ENCODE measurements around the gene TBC1D8.

TBC1D8 gene

DNA sequence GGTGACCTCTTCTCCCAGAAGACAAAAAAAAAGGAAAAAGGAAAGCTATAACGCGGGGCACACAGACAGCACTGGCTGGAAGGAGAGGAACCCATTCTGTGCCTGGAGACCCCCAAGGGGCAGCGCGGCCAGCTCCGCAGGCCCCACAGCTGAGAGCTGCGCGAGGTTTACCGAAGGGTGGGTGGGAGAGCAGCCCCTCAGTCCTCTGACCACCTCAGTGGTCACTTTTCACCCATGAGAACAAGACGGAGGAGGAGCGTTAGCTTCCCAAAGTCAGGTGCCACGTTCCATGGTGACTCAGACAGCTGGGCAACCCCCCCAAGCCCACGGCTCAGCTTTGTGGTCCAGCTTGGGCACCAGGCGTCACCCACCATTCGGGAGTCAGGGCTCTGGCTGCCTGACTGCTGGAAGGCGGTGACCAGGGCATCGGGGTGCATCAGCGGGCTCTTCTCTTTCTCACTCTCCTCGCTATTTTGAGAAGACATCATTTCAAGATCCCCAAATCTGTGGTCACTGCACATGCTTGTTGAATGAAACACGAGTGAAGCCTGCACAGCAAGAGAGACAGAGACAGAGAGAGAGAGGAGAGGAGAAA lies 113.9 kb downstream of the TBC1D8 start:
- Histone ChIP-seq H3K27me3 (replicated peaks; ENCODE audit: control insufficient read depth, insufficient read depth, low read length) (no peaks in the 10 kb centered on the region), H3K9ac (ENCODE audit: low read length) (no peak overlapping the region), H3K36me3 (ENCODE audit: control insufficient read depth, insufficient read depth, low read length, severe bottlenecking) (peaks cover 62% of the 10 kb centered on the region), H3K9me3 (ENCODE audit: control insufficient read depth, low read length) (no peaks in the 10 kb centered on the region), H3K4me3 (ENCODE audit: low read length) (no peak overlapping the region), H3K4me1 (ENCODE audit: control insufficient read depth, insufficient read depth, low read length) (peaks cover 10% of the 10 kb centered on the region)
- no peak for DNase-seq (ENCODE audit: low read depth)

GRCh38 chr2:101036562-101036961 lies 114.6 kb downstream of the TBC1D8 start:
- Histone ChIP-seq H3K27me3 (replicated peaks; ENCODE audit: control insufficient read depth, insufficient read depth, low read length) (no peaks in the 10 kb centered on the region), H3K4me1 (ENCODE audit: control insufficient read depth, insufficient read depth, low read length) (peaks cover 10% of the 10 kb centered on the region), H3K9ac (ENCODE audit: low read length) (no peak overlapping the region), H3K4me3 (ENCODE audit: low read length) (no peak overlapping the region), H3K9me3 (ENCODE audit: control insufficient read depth, low read length) (no peaks in the 10 kb centered on the region), H3K36me3 (ENCODE audit: control insufficient read depth, insufficient read depth, low read length, severe bottlenecking) (peaks cover 68% of the 10 kb centered on the region)
- peak; percentile 75 for DNase-seq (ENCODE audit: low read depth)

DNA sequence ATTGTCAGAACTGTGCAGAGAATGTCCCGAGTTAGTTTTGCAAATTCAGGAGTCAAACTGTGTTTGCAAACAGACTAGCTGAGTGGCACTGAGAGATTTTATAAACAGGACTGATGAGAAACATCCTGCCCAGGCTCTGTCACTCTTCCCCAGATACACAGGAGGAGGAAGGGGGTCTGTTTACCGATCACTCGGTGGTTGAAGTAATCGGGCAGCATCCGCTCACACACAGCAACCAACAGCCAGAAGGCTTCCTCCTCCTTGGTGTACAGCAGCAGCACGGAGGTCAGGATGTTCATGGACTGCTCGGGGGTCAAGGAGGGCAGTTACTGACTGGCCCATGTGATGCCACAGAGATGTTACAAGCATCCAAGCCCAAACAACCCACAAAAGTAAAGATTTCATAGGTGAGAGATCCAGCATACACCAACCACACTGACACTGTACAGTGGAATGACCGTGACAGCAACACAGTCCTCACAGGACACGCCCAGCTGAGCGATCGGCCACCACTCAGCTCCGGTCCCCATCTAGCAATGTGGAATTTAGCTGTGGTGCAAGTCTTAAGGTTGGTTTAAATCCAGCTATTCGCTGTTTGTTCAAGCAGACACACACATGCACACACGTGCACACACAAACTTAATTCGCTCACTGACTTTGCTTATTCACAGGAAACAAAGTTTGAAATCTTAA lies 119.0 kb downstream of the TBC1D8 start:
- Histone ChIP-seq H3K27me3 (replicated peaks; ENCODE audit: control insufficient read depth, insufficient read depth, low read length) (no peaks in the 10 kb centered on the region), H3K4me3 (ENCODE audit: low read length) (no peak overlapping the region), H3K4me1 (ENCODE audit: control insufficient read depth, insufficient read depth, low read length) (no peaks in the 10 kb centered on the region), H3K36me3 (ENCODE audit: control insufficient read depth, insufficient read depth, low read length, severe bottlenecking) (peaks cover 60% of the 10 kb centered on the region), H3K9ac (ENCODE audit: low read length) (no peak overlapping the region), H3K9me3 (ENCODE audit: control insufficient read depth, low read length) (no peaks in the 10 kb centered on the region)
- DNase-seq (ENCODE audit: low read depth), result no peak

DNA sequence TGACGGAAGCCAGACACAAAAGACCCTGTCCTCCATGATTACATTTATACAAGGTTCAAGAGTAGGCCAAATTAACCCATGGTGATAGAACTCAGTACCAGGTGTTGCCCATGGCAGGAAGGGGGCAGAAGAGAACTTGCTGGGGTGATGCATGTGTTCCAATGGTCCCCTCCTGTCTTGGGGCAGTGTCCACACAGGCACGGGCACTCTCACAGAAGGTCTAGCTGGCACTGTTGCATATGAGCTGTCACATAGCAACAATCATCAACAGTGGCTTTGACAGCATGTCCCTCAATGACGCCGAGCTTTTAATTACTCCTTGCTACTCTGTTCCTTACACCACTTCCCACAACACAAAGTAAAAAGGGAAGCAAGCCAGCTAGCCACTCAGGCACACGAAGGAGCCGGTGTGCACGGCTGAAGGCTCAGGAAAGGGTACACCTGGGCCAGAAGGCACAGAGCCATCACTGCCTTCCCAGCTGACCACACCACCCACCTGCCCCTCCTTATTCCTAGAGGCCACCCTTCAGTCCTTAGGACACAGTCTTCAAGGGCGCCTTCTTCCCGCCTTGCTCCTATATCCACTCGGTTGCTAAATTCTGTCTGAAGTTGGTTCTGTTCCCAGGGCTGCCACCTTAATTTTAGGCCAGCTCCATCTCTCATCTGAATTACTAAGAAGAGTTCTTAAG lies 120.2 kb downstream of the TBC1D8 start:
- Histone ChIP-seq H3K4me3 (ENCODE audit: low read length) (no peak overlapping the region), H3K36me3 (ENCODE audit: control insufficient read depth, insufficient read depth, low read length, severe bottlenecking) (peaks cover 65% of the 10 kb centered on the region), H3K9ac (ENCODE audit: low read length) (no peak overlapping the region), H3K27me3 (replicated peaks; ENCODE audit: control insufficient read depth, insufficient read depth, low read length) (no peaks in the 10 kb centered on the region), H3K9me3 (ENCODE audit: control insufficient read depth, low read length) (no peaks in the 10 kb centered on the region), H3K4me1 (ENCODE audit: control insufficient read depth, insufficient read depth, low read length) (no peaks in the 10 kb centered on the region)
- no peak for DNase-seq (ENCODE audit: low read depth)

DNA sequence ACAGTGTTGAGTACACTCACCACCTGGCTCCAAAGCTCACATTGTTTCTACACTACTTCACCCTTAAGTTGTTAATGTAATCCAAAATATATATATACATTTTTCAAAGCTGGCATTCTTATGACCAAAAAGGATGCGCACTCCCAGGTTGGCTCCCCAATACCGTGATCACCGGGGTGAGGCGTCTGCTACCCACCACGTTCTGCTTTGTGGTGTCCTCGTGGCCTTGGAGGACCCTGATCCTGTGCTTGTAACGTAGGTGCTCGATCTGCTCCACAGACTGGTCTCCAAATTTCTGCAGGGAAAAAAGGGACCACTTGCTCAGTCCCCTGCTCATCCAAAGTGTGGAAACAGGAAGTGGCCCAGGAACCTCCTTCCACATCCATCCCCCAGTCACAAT lies 123.3 kb downstream of the TBC1D8 start:
- no peaks in the 10 kb centered on the region for H3K9me3 ChIP-seq (ENCODE audit: control insufficient read depth, low read length)
- H3K9ac ChIP-seq (ENCODE audit: low read length), result no peak overlapping the region
- H3K36me3 ChIP-seq (ENCODE audit: control insufficient read depth, insufficient read depth, low read length, severe bottlenecking), result peaks cover 55% of the 10 kb centered on the region
- no peak overlapping the region for H3K4me3 ChIP-seq (ENCODE audit: low read length)
- no peaks in the 10 kb centered on the region for H3K4me1 ChIP-seq (ENCODE audit: control insufficient read depth, insufficient read depth, low read length)
- no peaks in the 10 kb centered on the region for H3K27me3 ChIP-seq (replicated peaks; ENCODE audit: control insufficient read depth, insufficient read depth, low read length)
- no peak for DNase-seq (ENCODE audit: low read depth)

- Histone ChIP-seq H3K9ac (ENCODE audit: low read length) (no peak overlapping the region), H3K4me1 (ENCODE audit: control insufficient read depth, insufficient read depth, low read length) (no peaks in the 10 kb centered on the region), H3K36me3 (ENCODE audit: control insufficient read depth, insufficient read depth, low read length, severe bottlenecking) (peaks cover 55% of the 10 kb centered on the region), H3K27me3 (replicated peaks; ENCODE audit: control insufficient read depth, insufficient read depth, low read length) (no peaks in the 10 kb centered on the region), H3K4me3 (ENCODE audit: low read length) (no peak overlapping the region), H3K9me3 (ENCODE audit: control insufficient read depth, low read length) (no peaks in the 10 kb centered on the region)
- no peak for DNase-seq (ENCODE audit: low read depth)
These were observed 124.2 kb downstream of the TBC1D8 start for GRCh38 chr2:101026923-101027469.

GRCh38 chr2:101026253-101026701 lies 124.9 kb downstream of the TBC1D8 start:
- H3K36me3 ChIP-seq (ENCODE audit: control insufficient read depth, insufficient read depth, low read length, severe bottlenecking), result peaks cover 60% of the 10 kb centered on the region
- no peak overlapping the region for H3K9ac ChIP-seq (ENCODE audit: low read length)
- H3K4me3 ChIP-seq (ENCODE audit: low read length), result no peak overlapping the region
- no peak for DNase-seq (ENCODE audit: low read depth)
- H3K9me3 ChIP-seq (ENCODE audit: control insufficient read depth, low read length), result no peaks in the 10 kb centered on the region
- no peaks in the 10 kb centered on the region for H3K27me3 ChIP-seq (replicated peaks; ENCODE audit: control insufficient read depth, insufficient read depth, low read length)
- no peaks in the 10 kb centered on the region for H3K4me1 ChIP-seq (ENCODE audit: control insufficient read depth, insufficient read depth, low read length)

DNA sequence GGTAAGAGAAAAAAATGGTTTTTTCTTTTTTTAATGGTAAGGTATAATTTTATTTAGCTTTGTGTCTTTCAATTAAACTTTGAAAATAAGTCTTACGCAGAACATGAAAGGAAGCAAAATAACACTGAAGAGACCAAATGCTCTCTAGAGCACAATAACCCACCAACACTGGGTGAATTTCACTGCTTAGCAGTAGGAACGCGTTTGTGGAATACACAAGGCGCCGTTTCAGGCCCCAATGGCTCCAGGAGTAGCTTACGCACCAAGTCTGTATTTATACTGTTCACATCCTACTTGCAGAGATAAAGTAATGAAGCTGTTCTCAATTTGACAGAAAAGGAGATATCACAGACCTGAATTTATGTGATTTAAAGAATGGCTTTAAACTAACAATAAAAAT lies 125.6 kb downstream of the TBC1D8 start:
- H3K36me3 ChIP-seq (ENCODE audit: control insufficient read depth, insufficient read depth, low read length, severe bottlenecking), result peaks cover 67% of the 10 kb centered on the region
- H3K27me3 ChIP-seq (replicated peaks; ENCODE audit: control insufficient read depth, insufficient read depth, low read length), result no peaks in the 10 kb centered on the region
- no peaks in the 10 kb centered on the region for H3K9me3 ChIP-seq (ENCODE audit: control insufficient read depth, low read length)
- H3K4me1 ChIP-seq (ENCODE audit: control insufficient read depth, insufficient read depth, low read length), result no peaks in the 10 kb centered on the region
- no peak overlapping the region for H3K9ac ChIP-seq (ENCODE audit: low read length)
- no peak for DNase-seq (ENCODE audit: low read depth)
- H3K4me3 ChIP-seq (ENCODE audit: low read length), result no peak overlapping the region

DNA sequence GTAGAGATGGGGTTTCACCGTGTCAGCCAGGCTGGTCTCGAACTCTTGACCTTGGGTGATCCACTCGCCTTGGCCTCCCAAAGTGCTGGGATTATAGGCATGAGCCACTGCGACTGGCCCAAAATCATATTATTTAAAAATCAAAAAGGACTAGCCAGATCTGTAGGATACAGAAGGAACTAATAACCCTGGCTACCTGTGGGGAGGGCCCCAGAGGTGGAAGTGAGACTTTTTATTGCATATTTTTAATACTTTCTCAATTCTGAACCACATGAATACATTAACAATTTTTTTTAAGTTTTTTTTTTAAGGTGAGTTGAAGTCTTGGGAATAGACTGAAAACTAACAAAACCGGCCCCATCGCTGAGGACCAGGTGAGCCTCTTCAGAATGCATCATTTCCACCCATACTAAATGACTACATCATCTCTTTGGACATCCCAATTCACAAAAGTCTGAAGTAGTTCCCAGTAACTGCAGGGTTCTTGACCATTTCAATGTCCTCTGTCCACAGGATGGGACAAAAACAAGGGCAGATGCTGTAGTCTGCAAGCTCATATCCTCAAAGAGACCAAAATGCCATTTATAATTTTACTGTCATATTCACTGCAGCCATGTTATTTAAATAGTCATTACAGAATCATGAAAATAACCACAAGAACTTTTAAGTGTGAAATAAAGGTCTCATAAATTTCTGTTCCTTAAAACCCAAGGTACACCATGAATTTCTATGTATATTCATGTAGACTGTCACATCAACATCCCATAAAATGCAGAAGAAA lies 127.7 kb downstream of the TBC1D8 start:
- Histone ChIP-seq H3K27me3 (replicated peaks; ENCODE audit: control insufficient read depth, insufficient read depth, low read length) (no peaks in the 10 kb centered on the region), H3K36me3 (ENCODE audit: control insufficient read depth, insufficient read depth, low read length, severe bottlenecking) (peaks cover 74% of the 10 kb centered on the region), H3K9me3 (ENCODE audit: control insufficient read depth, low read length) (no peaks in the 10 kb centered on the region), H3K4me1 (ENCODE audit: control insufficient read depth, insufficient read depth, low read length) (no peaks in the 10 kb centered on the region), H3K4me3 (ENCODE audit: low read length) (no peak overlapping the region), H3K9ac (ENCODE audit: low read length) (no peak overlapping the region)
- no peak for DNase-seq (ENCODE audit: low read depth)

DNA sequence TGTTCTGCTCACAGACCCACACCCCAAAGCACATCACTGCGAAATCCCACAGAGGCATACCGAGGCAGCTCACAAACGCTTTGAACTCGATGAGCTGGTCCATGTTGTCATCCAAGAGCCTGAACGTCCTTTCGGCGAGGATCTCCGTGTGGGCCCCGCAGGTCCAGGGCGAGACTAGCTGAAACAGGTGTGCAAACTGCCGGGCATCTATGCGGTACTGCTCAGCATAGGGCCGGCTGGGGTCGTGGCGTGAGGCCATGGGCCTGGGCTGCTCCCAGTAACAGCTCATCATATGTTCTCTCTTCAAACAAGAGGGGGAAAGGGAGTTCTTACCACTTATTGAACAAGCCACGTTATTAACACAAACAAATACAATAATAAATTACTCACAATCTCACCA lies 129.0 kb downstream of the TBC1D8 start:
- no peaks in the 10 kb centered on the region for H3K9me3 ChIP-seq (ENCODE audit: control insufficient read depth, low read length)
- no peaks in the 10 kb centered on the region for H3K27me3 ChIP-seq (replicated peaks; ENCODE audit: control insufficient read depth, insufficient read depth, low read length)
- H3K4me3 ChIP-seq (ENCODE audit: low read length), result no peak overlapping the region
- no peak overlapping the region for H3K9ac ChIP-seq (ENCODE audit: low read length)
- H3K36me3 ChIP-seq (ENCODE audit: control insufficient read depth, insufficient read depth, low read length, severe bottlenecking), result peaks cover 72% of the 10 kb centered on the region
- no peaks in the 10 kb centered on the region for H3K4me1 ChIP-seq (ENCODE audit: control insufficient read depth, insufficient read depth, low read length)
- no peak for DNase-seq (ENCODE audit: low read depth)

DNA sequence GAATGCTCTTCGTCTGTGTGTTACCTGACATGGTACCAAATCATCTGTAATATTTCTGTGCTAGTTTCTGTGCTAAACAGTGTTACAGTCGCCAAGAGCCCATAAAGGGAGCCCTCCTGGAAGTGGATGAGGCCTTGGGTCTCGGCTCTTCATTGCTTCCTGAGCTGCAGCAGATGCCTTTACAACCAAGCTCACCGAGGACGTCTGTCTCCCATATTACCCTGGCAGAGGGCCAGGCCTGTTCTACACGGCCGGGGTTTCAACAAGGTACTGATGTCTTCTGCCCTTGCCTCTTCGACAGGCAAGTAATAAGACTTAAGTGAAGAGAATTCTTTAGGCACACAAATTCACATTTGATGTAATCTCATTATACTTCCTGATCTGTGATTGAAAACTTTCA lies 132.2 kb downstream of the TBC1D8 start:
- Histone ChIP-seq H3K27me3 (replicated peaks; ENCODE audit: control insufficient read depth, insufficient read depth, low read length) (no peaks in the 10 kb centered on the region), H3K9me3 (ENCODE audit: control insufficient read depth, low read length) (no peaks in the 10 kb centered on the region), H3K9ac (ENCODE audit: low read length) (no peak overlapping the region), H3K4me3 (ENCODE audit: low read length) (no peak overlapping the region), H3K4me1 (ENCODE audit: control insufficient read depth, insufficient read depth, low read length) (no peaks in the 10 kb centered on the region), H3K36me3 (ENCODE audit: control insufficient read depth, insufficient read depth, low read length, severe bottlenecking) (peaks cover 46% of the 10 kb centered on the region)
- DNase-seq (ENCODE audit: low read depth), result no peak
